Measurements from ENCODE around the gene MRPL45. TPM values are rescaled to one million over a fixed set of nuclear protein-coding genes. Genes with fewer than 3 reads are reported as not detected.

Gene MRPL45
- total RNA-seq, 1 experiment from 2014 or later: 24.7 TPM

- ChIA-PET POLR2A (interaction anchor here (0.9 kb wide), 1 partner anchor 12 kb away, joined by 3 read pairs; no protein-coding TSS in a partner anchor), CTCF (interaction anchor here (0.8 kb wide), 1 partner anchor 22 kb away, joined by 3 read pairs; no protein-coding TSS in a partner anchor)
- DNase-seq (ENCODE audit: low read depth, low spot score) (no peak), ATAC-seq (no peak)
- no peak for TF ChIP-seq REST (IDR thresholded peaks at IDR 0.05; ENCODE audit: insufficient read depth in 1 of 2, low read depth in 2 of 2, low read length in 1 of 2)
- TF ChIP-seq TCF7L2 (IDR thresholded peaks at IDR 0.05; ENCODE audit: low read depth, low read length): no peak
- no peak for TF ChIP-seq CTCF (IDR thresholded peaks at IDR 0.05)
- no peak for TF ChIP-seq SIN3A (IDR thresholded peaks at IDR 0.05; ENCODE audit: borderline replicate concordance, insufficient read depth, low read depth, low read length)
- no peak for TF ChIP-seq POLR2AphosphoS5 (IDR thresholded peaks at IDR 0.05; ENCODE audit: low read depth, low read length)
- in situ Hi-C loops (cut with HindIII; ENCODE audit: low pct_unique_long_range_greater_than_20kb, low sequenced_read_pairs): no loop called here
- intact Hi-C loops (cut with micrococcal nuclease; ENCODE audit: unreplicated experiment): no loop called here
- no TSS peak for BruUV-seq (replicated peaks)
- H3K4me1 ChIP-seq (ENCODE audit: control insufficient read depth, insufficient read depth, low read length): peaks cover 33% of the 10 kb centered on the region
- peaks cover 3% of the 10 kb centered on the region; the same call in 1 of the 2 replicates for H3K36me3 ChIP-seq (ENCODE audit: control insufficient read depth, insufficient read depth, low read length)
- H3K4me3 ChIP-seq (ENCODE audit: low read depth in 2 of 2, low read length in 2 of 2): peak overlapping the region; percentile 65 to 73
- no peaks in the 10 kb centered on the region for H3K9me3 ChIP-seq (ENCODE audit: control insufficient read depth, insufficient read depth, low read depth, low read length)
- no peak overlapping the region for H3K27ac ChIP-seq (ENCODE audit: low read length)
- H3K27me3 ChIP-seq (ENCODE audit: control insufficient read depth, insufficient read depth, low read length): no peaks in the 10 kb centered on the region
Measured at GRCh38 chr17:38353668-38354067, 56.7 kb downstream of the MRPL45 start.

GRCh38 chr17:38354466-38354865 is 57.5 kb downstream of the MRPL45 start:
- no peak for ATAC-seq
- TF ChIP-seq CTCF (IDR thresholded peaks at IDR 0.05): no peak
- TF ChIP-seq REST (IDR thresholded peaks at IDR 0.05; ENCODE audit: insufficient read depth in 1 of 2, low read depth in 2 of 2, low read length in 1 of 2): no peak
- TF ChIP-seq SIN3A (IDR thresholded peaks at IDR 0.05; ENCODE audit: borderline replicate concordance, insufficient read depth, low read depth, low read length): no peak
- no peak for TF ChIP-seq POLR2AphosphoS5 (IDR thresholded peaks at IDR 0.05; ENCODE audit: low read depth, low read length)
- no peak for TF ChIP-seq TCF7L2 (IDR thresholded peaks at IDR 0.05; ENCODE audit: low read depth, low read length)
- intact Hi-C loops (cut with micrococcal nuclease; ENCODE audit: unreplicated experiment): no loop called here

More at GRCh38 chr17:38354466-38354865, 57.5 kb downstream of the MRPL45 start:
- no peaks in the 10 kb centered on the region for H3K9me3 ChIP-seq (ENCODE audit: control insufficient read depth, insufficient read depth, low read depth, low read length)
- H3K4me3 ChIP-seq (ENCODE audit: low read depth in 2 of 2, low read length in 2 of 2): peak overlapping the region; percentile 65 to 73; a peak in 3 of 4 replicates
- DNase-seq (ENCODE audit: low read depth, low spot score): no peak
- H3K36me3 ChIP-seq (ENCODE audit: control insufficient read depth, insufficient read depth, low read length): peaks cover 3% of the 10 kb centered on the region
- peaks cover 35% of the 10 kb centered on the region for H3K4me1 ChIP-seq (ENCODE audit: control insufficient read depth, insufficient read depth, low read length)
- H3K27ac ChIP-seq (ENCODE audit: low read length): peak overlapping the region; percentile 23; the same call in 1 of the 2 replicates
- BruUV-seq (replicated peaks): no TSS peak
- H3K27me3 ChIP-seq (ENCODE audit: control insufficient read depth, insufficient read depth, low read length): no peaks in the 10 kb centered on the region
- ChIA-PET POLR2A (no interaction called here), CTCF (interaction anchor here (0.8 kb wide), 1 partner anchor 23 kb away, joined by 3 read pairs; no protein-coding TSS in a partner anchor)
- in situ Hi-C loops (cut with HindIII; ENCODE audit: low pct_unique_long_range_greater_than_20kb, low sequenced_read_pairs): no loop called here
